ENCODE results near the gene HS6ST2. TPM values are rescaled to one million over a fixed set of nuclear protein-coding genes. Genes with fewer than 3 reads are reported as not detected.

HS6ST2 gene
- total RNA-seq, 2 experiments from 2014 or later = not detected

- Histone ChIP-seq H3K36me3 (ENCODE audit: insufficient read depth, low read length) (no peaks in the 10 kb centered on the region), H4K20me1 (ENCODE audit: insufficient read depth, low read length) (no peaks in the 10 kb centered on the region), H3K4me2 (ENCODE audit: low read length) (no peak overlapping the region), H2AFZ (ENCODE audit: low read length) (no peak overlapping the region), H3K4me1 (ENCODE audit: insufficient read depth, low read length, poor library complexity, severe bottlenecking) (no peaks in the 10 kb centered on the region), H3K9me2 (ENCODE audit: insufficient read depth, low read length) (no peaks in the 10 kb centered on the region), H3K9me3 (ENCODE audit: low read length) (no peaks in the 10 kb centered on the region), H3K4me3 (ENCODE audit: low read depth, low read length, poor library complexity, severe bottlenecking) (no peak overlapping the region), H3K79me2 (ENCODE audit: insufficient read depth, low read depth, low read length) (no peaks in the 10 kb centered on the region), H3K27ac (ENCODE audit: low read depth, low read length, poor library complexity, severe bottlenecking) (no peak overlapping the region)
- no peak for DNase-seq (ENCODE audit: low spot score)
- ChIA-PET POLR2A (no interaction called here), CTCF (ENCODE audit: unreplicated experiment) (no interaction called here)
- intact Hi-C loops (cut with micrococcal nuclease; ENCODE audit: unreplicated experiment) = no loop called here
- no TSS peak for BruUV-seq (replicated peaks)
- TF ChIP-seq CTCF (conservative IDR thresholded peaks at IDR 0.05; ENCODE audit: low read length) = no peak
- TF ChIP-seq EZH2phosphoT487 (IDR thresholded peaks at IDR 0.05; ENCODE audit: borderline replicate concordance, low read depth, low read length) = no peak
These were observed 273.2 kb downstream of the HS6ST2 start for GRCh38 chrX:132685276-132685675.

GRCh38 chrX:132677233-132677716 lies 281.2 kb downstream of the HS6ST2 start:
- Histone ChIP-seq H3K27ac (ENCODE audit: low read depth, low read length, poor library complexity, severe bottlenecking) (no peak overlapping the region), H3K9me2 (ENCODE audit: insufficient read depth, low read length) (no peaks in the 10 kb centered on the region), H2AFZ (ENCODE audit: low read length) (no peak overlapping the region), H4K20me1 (ENCODE audit: insufficient read depth, low read length) (no peaks in the 10 kb centered on the region), H3K4me3 (ENCODE audit: low read depth, low read length, poor library complexity, severe bottlenecking) (no peak overlapping the region), H3K36me3 (ENCODE audit: insufficient read depth, low read length) (no peaks in the 10 kb centered on the region), H3K79me2 (ENCODE audit: insufficient read depth, low read depth, low read length) (no peaks in the 10 kb centered on the region), H3K9me3 (ENCODE audit: low read length) (no peaks in the 10 kb centered on the region), H3K4me1 (ENCODE audit: insufficient read depth, low read length, poor library complexity, severe bottlenecking) (no peaks in the 10 kb centered on the region), H3K4me2 (ENCODE audit: low read length) (no peak overlapping the region)
- TF ChIP-seq EZH2phosphoT487 (IDR thresholded peaks at IDR 0.05; ENCODE audit: borderline replicate concordance, low read depth, low read length) (no peak), CTCF (conservative IDR thresholded peaks at IDR 0.05; ENCODE audit: low read length) (no peak)
- intact Hi-C loops (cut with micrococcal nuclease; ENCODE audit: unreplicated experiment) = no loop called here
- ChIA-PET CTCF (ENCODE audit: unreplicated experiment) (no interaction called here), POLR2A (no interaction called here)
- DNase-seq (ENCODE audit: low spot score) = no peak
- BruUV-seq (replicated peaks) = no TSS peak

- Histone ChIP-seq H4K20me1 (ENCODE audit: insufficient read depth, low read length) (no peaks in the 10 kb centered on the region), H3K4me3 (ENCODE audit: low read depth, low read length, poor library complexity, severe bottlenecking) (no peak overlapping the region), H3K4me1 (ENCODE audit: insufficient read depth, low read length, poor library complexity, severe bottlenecking) (no peaks in the 10 kb centered on the region), H3K9me2 (ENCODE audit: insufficient read depth, low read length) (no peaks in the 10 kb centered on the region), H2AFZ (ENCODE audit: low read length) (no peak overlapping the region), H3K9me3 (ENCODE audit: low read length) (no peaks in the 10 kb centered on the region), H3K4me2 (ENCODE audit: low read length) (no peak overlapping the region), H3K79me2 (ENCODE audit: insufficient read depth, low read depth, low read length) (no peaks in the 10 kb centered on the region), H3K27ac (ENCODE audit: low read depth, low read length, poor library complexity, severe bottlenecking) (no peak overlapping the region), H3K36me3 (ENCODE audit: insufficient read depth, low read length) (no peaks in the 10 kb centered on the region)
- POLR2A ChIA-PET = no interaction called here
- intact Hi-C loops (cut with micrococcal nuclease; ENCODE audit: unreplicated experiment) = no loop called here
- BruUV-seq (replicated peaks) = no TSS peak
- TF ChIP-seq CTCF (conservative IDR thresholded peaks at IDR 0.05; ENCODE audit: low read length) (no peak), EZH2phosphoT487 (IDR thresholded peaks at IDR 0.05; ENCODE audit: borderline replicate concordance, low read depth, low read length) (no peak)
- CTCF ChIA-PET (ENCODE audit: unreplicated experiment) = no interaction called here
- no peak for DNase-seq (ENCODE audit: low spot score)
These were observed 281.8 kb downstream of the HS6ST2 start for GRCh38 chrX:132676561-132677186.
